Progenitor cell of endocrine pancreas (in vitro differentiated cells): ENCODE measurements around the gene COBLL1. TPM values are rescaled to one million over a fixed set of nuclear protein-coding genes. Genes with fewer than 3 reads are reported as not detected.

ENCODE experiments used
- DNase-seq: peaks from one replicate; pipeline ENCODE4 v3.0.0; 2021; ENCODE audit warnings: low spot score; ENCODE audit not compliant: unreplicated experiment
- H3K27ac Mint-ChIP-seq: 2 replicates; pipeline ENCODE4 v1.8.0; 2021; ENCODE audit warnings: mild to moderate bottlenecking, moderate library complexity, mixed read lengths
- H3K27me3 Mint-ChIP-seq: 2 replicates; pipeline ENCODE4 v1.8.0; 2021; ENCODE audit warnings: mixed read lengths
- H3K36me3 Mint-ChIP-seq: 2 replicates; pipeline ENCODE4 v1.8.0; 2022; ENCODE audit warnings: mixed read lengths; ENCODE audit not compliant: insufficient read depth
- H3K4me1 Mint-ChIP-seq: 2 replicates; pipeline ENCODE4 v1.8.0; 2021; ENCODE audit warnings: low read depth, mixed read lengths
- H3K4me3 Mint-ChIP-seq: 2 replicates; pipeline ENCODE4 v1.8.0; 2021; ENCODE audit warnings: low read depth, mild to moderate bottlenecking, moderate library complexity, mixed read lengths
- H3K9me3 Mint-ChIP-seq: 2 replicates; pipeline ENCODE4 v1.8.0; 2021; ENCODE audit warnings: low read depth, mixed read lengths
- total RNA-seq: library from RNA; stranded (reverse); gene quantifications from 2 replicates; pipeline ENCODE4 v1.2.1, GENCODE V29; 2021
- TF ChIP-seq, protein P1 (sequence below): fragments of 200-600 bp; sonication (generic); IDR thresholded peaks from one replicate; pipeline ENCODE4 v1.5.0; 2021; ENCODE audit warnings: antibody characterized with exemption, mild to moderate bottlenecking; ENCODE audit not compliant: unreplicated experiment

The COBLL1 gene
- total RNA-seq, 1 donor from 2014 or later: 80.9 TPM

GRCh38 chr2:164843346-164843911 lies 1.8 kb upstream of the COBLL1 start:
- no peak for DNase-seq
- Mint-ChIP-seq H3K9me3 (no peaks in the 10 kb centered on the region), H3K27me3 (no peaks in the 10 kb centered on the region), H3K4me1 (peaks cover 27% of the 10 kb centered on the region), H3K4me3 (no peak overlapping the region), H3K27ac (no peak overlapping the region), H3K36me3 (no peaks in the 10 kb centered on the region)
- TF ChIP-seq, protein P1, sequence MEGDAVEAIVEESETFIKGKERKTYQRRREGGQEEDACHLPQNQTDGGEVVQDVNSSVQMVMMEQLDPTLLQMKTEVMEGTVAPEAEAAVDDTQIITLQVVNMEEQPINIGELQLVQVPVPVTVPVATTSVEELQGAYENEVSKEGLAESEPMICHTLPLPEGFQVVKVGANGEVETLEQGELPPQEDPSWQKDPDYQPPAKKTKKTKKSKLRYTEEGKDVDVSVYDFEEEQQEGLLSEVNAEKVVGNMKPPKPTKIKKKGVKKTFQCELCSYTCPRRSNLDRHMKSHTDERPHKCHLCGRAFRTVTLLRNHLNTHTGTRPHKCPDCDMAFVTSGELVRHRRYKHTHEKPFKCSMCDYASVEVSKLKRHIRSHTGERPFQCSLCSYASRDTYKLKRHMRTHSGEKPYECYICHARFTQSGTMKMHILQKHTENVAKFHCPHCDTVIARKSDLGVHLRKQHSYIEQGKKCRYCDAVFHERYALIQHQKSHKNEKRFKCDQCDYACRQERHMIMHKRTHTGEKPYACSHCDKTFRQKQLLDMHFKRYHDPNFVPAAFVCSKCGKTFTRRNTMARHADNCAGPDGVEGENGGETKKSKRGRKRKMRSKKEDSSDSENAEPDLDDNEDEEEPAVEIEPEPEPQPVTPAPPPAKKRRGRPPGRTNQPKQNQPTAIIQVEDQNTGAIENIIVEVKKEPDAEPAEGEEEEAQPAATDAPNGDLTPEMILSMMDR: no peak

GRCh38 chr2:164842624-164842966 lies 972 bp upstream of the COBLL1 start:
- no peak for DNase-seq
- H3K27ac Mint-ChIP-seq: peak overlapping the region; percentile 96
- peak overlapping the region; percentile 94 for H3K4me3 Mint-ChIP-seq
- no peaks in the 10 kb centered on the region for H3K9me3 Mint-ChIP-seq
- H3K36me3 Mint-ChIP-seq: peaks cover 2% of the 10 kb centered on the region
- no peaks in the 10 kb centered on the region for H3K27me3 Mint-ChIP-seq
- H3K4me1 Mint-ChIP-seq: peaks cover 32% of the 10 kb centered on the region
- TF ChIP-seq, protein P1: no peak

DNA sequence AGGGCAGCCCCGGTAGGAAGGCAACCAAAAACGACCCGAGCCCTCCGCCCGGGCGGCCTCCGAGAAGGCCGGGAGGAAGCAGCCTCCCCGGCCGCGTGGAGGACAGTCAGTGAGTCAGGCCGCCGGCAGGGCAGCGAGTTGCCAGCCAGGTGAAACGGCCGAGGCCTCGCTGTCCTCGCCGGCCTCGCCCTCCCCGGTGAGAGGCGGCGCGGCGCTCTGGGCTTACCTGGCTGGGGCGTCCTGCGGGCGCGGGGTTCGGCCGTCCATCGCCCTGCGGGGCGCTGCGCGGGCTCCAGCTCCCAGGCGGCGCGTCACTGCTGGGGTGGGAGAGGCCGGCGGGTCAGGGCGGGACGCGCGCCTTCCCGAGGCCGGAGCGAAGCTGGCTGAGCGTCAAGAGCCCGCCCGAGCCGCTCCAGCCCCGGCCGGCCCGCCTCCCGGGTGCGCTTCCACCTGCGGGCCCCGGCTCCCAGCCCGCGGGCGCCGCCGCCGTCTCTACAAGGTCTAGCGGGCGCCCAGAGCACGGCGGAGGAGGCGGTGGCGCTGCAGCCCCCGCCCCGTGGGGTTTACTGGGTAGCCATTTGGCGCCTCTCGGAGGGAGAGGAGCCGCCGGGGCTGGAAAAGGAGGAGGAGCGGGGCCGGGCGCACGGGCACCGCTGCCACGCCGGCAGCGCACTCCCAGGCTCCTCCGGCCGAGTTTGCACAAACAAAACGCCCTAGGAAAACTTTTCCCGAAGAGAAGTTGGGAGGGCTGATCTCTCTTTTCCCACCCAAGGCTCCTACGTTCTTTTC lies 499 bp downstream of the COBLL1 start:
- H3K27ac Mint-ChIP-seq: peak overlapping the region; percentile 98
- TF ChIP-seq, protein P1: no peak
- peaks cover 2% of the 10 kb centered on the region for H3K36me3 Mint-ChIP-seq
- peaks cover 40% of the 10 kb centered on the region for H3K4me1 Mint-ChIP-seq
- H3K27me3 Mint-ChIP-seq: no peaks in the 10 kb centered on the region
- peak; percentile 51 for DNase-seq
- H3K9me3 Mint-ChIP-seq: no peaks in the 10 kb centered on the region
- H3K4me3 Mint-ChIP-seq: peak overlapping the region; percentile 94

DNA sequence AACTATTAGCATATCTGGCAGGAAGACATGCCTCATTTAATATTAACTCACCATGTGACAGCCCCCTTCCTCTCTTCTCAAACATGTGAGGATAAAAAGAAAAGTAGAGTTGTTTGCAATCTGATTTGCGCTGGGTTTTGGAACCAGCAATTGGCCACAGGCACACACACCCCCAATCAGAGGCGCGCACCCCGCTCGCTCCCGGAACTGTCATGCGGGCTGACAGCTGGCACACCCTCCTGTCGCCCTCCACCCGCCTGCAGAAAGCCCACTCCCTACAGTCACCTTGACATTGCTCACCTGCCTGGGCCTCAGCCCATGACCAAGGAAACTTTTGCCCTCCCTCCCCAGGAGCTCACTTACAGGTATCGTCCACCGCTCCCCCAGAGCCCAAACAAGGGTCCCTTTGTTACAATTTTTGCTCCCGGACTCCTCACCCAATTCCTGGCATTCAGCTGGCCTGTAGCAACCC lies 1.1 kb downstream of the COBLL1 start:
- TF ChIP-seq, protein P1: no peak
- peak; percentile 19 for DNase-seq
- Mint-ChIP-seq H3K9me3 (no peaks in the 10 kb centered on the region), H3K27ac (peak overlapping the region; percentile 98), H3K36me3 (peaks cover 2% of the 10 kb centered on the region), H3K4me1 (peaks cover 40% of the 10 kb centered on the region), H3K4me3 (peak overlapping the region; percentile 94), H3K27me3 (no peaks in the 10 kb centered on the region)

DNA sequence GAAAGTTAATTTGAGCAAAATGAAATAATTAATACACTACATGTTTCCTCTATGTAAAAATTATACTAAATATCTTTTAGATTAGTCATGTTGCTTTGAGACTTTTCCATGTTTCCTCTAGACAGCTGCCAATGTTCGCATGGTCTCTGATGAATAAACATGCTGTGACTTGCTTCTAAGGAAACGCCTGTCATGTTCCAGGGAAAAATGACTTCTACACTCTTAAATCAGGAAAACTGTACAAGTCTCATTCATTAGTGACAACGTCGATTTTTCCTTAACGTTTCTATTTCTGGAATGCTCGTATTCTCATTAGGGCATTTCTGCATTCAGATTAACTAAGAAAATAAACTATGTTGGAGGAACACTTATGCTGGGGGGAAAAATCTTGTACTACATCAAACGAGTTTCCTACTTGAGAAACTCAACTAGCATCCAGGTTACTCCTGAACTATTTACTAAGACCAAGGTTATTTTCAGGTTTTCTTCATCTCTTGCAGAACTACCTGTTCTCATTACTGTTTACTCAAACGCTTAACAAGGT lies 1.6 kb downstream of the COBLL1 start:
- TF ChIP-seq, protein P1: no peak
- Mint-ChIP-seq H3K4me3 (peak overlapping the region; percentile 94), H3K9me3 (no peaks in the 10 kb centered on the region), H3K27me3 (no peaks in the 10 kb centered on the region), H3K27ac (peak overlapping the region; percentile 98), H3K36me3 (peaks cover 2% of the 10 kb centered on the region), H3K4me1 (peaks cover 42% of the 10 kb centered on the region)
- DNase-seq: no peak
